Kidney epithelial cell (primary cell): ENCODE data around the gene IL1RL2. TPM values are rescaled to one million over a fixed set of nuclear protein-coding genes. Genes with fewer than 3 reads are reported as not detected.

ENCODE experiments used
- DNase-seq: peaks from one replicate; pipeline ENCODE4 v3.0.0-alpha.2; 2010; ENCODE audit warnings: low read depth
- H3K27me3 ChIP-seq: 2 replicates; pipeline ENCODE4 v1.6.0; 2011; ENCODE audit warnings: low read length; ENCODE audit not compliant: control insufficient read depth, insufficient read depth
- H3K36me3 ChIP-seq: 2 replicates; pipeline ENCODE4 v1.5.1; 2011; ENCODE audit warnings: low read length; ENCODE audit not compliant: control insufficient read depth, insufficient read depth
- H3K4me3 ChIP-seq: 2 replicates; pipeline ENCODE4 v1.5.1; 2011; ENCODE audit warnings: low read depth, mild to moderate bottlenecking, control low read depth, low read length
- total RNA-seq: library from RNA; depleted of rRNA; stranded (reverse); fragments of >200 nt; gene quantifications from 2 replicates; pipeline ENCODE4 v1.2.3, GENCODE V29; 2015
- TF ChIP-seq, protein P1 (sequence below): IDR thresholded peaks from 2 replicates; pipeline ENCODE4 v1.5.1; 2011; ENCODE audit warnings: mild to moderate bottlenecking, moderate library complexity, low read length, control low read depth, inconsistent platforms; ENCODE audit not compliant: insufficient read depth, poor library complexity, severe bottlenecking

IL1RL2 gene
- total RNA-seq, 1 donor from 2014 or later, result 2.1 TPM

DNA sequence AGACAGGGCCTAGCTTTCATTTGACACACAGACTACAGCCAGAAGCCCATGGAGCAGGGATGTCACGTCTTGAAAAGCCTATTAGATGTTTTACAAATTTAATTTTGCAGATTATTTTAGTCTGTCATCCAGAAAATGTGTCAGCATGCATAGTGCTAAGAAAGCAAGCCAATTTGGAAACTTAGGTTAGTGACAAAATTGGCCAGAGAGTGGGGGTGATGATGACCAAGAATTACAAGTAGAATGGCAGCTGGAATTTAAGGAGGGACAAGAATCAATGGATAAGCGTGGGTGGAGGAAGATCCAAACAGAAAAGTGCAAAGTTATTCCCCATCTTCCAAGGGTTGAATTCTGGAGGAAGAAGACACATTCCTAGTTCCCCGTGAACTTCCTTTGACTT is 7.8 kb upstream of the IL1RL2 start:
- Histone ChIP-seq H3K4me3 (no peak overlapping the region), H3K27me3 (no peaks in the 10 kb centered on the region), H3K36me3 (peaks cover 2% of the 10 kb centered on the region)
- DNase-seq, result no peak
- TF ChIP-seq, protein P1, sequence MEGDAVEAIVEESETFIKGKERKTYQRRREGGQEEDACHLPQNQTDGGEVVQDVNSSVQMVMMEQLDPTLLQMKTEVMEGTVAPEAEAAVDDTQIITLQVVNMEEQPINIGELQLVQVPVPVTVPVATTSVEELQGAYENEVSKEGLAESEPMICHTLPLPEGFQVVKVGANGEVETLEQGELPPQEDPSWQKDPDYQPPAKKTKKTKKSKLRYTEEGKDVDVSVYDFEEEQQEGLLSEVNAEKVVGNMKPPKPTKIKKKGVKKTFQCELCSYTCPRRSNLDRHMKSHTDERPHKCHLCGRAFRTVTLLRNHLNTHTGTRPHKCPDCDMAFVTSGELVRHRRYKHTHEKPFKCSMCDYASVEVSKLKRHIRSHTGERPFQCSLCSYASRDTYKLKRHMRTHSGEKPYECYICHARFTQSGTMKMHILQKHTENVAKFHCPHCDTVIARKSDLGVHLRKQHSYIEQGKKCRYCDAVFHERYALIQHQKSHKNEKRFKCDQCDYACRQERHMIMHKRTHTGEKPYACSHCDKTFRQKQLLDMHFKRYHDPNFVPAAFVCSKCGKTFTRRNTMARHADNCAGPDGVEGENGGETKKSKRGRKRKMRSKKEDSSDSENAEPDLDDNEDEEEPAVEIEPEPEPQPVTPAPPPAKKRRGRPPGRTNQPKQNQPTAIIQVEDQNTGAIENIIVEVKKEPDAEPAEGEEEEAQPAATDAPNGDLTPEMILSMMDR, result no peak

GRCh38 chr2:102179788-102180686 is 6.8 kb upstream of the IL1RL2 start:
- TF ChIP-seq, protein P1, result no peak
- DNase-seq, result no peak
- H3K27me3 ChIP-seq, result no peaks in the 10 kb centered on the region
- H3K4me3 ChIP-seq, result no peak overlapping the region
- H3K36me3 ChIP-seq, result peaks cover 2% of the 10 kb centered on the region

DNA sequence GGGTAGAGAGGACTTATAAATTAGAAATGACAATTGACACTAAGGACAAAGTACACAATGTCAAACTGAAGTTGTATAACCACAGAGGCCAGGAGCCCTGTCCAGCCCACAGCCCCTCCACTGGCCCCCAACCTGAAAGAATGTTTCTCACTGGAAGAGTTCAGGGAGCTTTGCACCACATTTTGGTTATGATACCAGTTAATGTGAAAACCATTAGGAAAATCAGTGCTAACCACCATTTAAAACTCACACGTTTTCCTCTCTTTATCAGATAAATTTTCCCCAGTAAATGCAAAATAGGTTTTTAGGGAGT is 6.2 kb upstream of the IL1RL2 start:
- peaks cover 2% of the 10 kb centered on the region for H3K36me3 ChIP-seq
- no peak overlapping the region for H3K4me3 ChIP-seq
- TF ChIP-seq, protein P1, result no peak
- no peaks in the 10 kb centered on the region for H3K27me3 ChIP-seq
- DNase-seq, result no peak

DNA sequence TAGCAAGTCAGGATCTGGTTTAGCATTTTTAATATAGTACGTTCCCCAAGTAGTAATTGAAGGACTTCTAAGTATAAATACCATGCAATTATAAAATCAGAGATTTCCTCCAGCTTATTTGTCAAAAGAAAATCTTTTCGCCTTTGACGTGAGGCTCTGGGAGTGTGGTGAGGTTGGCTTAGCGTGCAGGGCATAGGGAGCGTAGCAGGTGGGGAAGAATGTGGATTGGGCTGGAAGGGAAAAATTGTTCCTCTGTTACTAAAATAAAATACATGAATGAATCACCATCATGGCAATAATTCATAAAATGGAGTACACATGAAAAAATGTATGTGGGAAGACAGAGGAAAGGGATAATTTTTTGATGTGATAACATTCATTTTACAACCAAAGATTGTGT is 5.4 kb upstream of the IL1RL2 start:
- DNase-seq, result no peak
- TF ChIP-seq, protein P1, result no peak
- Histone ChIP-seq H3K36me3 (peaks cover 2% of the 10 kb centered on the region), H3K27me3 (no peaks in the 10 kb centered on the region), H3K4me3 (no peak overlapping the region)

DNA sequence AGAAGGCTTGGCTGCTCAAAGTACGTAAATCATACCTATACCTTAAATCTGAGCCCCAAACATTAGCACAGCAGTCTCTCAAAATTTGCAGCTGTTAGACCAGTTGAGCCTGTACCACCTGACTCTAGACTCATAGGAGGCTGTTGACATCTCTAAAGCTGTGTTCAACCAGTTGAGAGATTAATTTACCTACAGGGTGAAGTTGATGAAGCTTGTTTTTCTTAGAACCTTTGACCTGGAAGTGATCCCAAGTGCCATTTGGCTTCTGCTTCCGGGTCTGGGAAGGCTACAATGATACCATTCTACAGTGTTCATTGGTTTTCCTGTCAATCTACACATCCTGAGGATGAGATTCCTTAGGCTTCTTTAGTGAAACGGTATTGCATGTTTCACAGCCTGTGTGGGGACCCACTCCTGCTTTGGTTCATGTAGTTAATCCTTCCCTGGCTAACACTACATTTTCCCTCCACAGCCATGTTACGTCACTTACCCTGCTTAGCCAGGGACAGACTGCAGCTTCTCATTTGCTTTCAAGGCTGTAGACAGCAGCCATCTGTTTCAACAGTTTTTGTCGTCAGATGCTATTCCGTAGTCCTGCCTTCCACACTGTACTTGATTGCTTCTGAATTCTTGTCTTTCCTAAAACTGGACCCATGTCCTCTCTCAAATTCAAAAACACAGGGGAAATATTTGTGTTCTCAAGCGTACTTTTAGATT is 4.7 kb upstream of the IL1RL2 start:
- TF ChIP-seq, protein P1, result no peak
- Histone ChIP-seq H3K4me3 (no peak overlapping the region), H3K36me3 (no peaks in the 10 kb centered on the region), H3K27me3 (no peaks in the 10 kb centered on the region)
- DNase-seq, result no peak
